NK-92 (cell line): ENCODE results near the gene PDCD1.
"Not testable (repeated sequence)": the region's sequence is repeated elsewhere in the genome, so short reads cannot be mapped to it uniquely, and the experiment has no call there.

Experiments used
- DNase-seq: peaks from one replicate; lab custom pipeline; 2025; ENCODE audit not compliant: unreplicated experiment; lab: John Stamatoyannopoulos, UW

The PDCD1 gene

GRCh38 chr2:241835611-241836010, 23.1 kb downstream of the PDCD1 start:
- DNase-seq, result no peak

DNA sequence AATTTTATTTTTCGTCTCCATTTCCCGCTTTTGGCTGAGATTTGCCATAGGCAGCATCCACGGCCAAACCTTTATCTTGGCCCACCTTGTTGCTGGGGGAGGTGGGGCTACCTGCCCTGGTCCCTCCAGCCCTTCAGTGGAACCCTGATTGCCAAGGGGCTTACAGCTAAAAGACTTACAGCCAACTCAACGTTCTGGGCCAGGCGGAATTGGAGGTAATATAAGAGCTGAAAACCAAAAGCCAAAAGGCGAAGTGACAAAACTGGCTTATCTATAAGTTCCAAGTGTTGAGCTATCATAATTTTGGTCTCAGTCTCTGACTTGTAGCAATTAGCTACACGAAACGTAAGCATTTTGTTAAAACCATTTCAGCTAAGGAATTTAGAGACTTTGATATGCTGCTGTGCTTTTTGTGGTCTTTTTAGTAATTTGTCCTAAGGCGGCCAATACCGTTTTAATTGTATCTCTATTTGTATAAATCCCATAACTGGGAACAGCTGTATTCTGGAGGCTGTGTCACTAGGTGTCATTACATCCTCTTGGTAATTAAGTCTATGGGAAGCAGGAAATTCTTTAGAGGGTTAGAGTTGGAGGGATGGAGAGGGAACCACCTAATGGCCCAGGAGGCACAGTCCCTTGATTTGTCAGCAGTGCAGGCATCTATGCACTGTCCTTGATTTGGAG, 24.0 kb downstream of the PDCD1 start:
- no peak for DNase-seq

- DNase-seq, result not testable (repeated sequence)
Measured at GRCh38 chr2:241833756-241834526, 24.8 kb downstream of the PDCD1 start.

- no peak for DNase-seq
Measured at GRCh38 chr2:241833101-241833663, 25.5 kb downstream of the PDCD1 start.

DNA sequence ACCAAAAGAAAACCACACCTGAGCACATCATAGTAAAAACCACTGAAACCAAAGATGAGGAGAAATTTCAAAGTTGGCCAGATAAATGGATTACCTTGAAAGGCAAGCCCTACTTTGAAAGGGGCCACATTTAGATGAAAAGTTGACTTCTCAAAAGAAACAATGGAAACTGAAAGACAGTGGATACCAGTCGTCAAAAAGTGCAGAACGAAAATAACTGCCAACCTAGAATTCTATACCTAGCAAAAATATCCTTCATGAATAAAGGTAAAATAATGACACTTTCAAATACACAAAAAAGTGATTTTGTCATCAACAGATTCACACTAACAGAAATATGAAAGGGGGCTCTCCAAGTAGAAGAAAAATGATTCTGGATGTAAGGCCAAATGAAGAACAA, 31.3 kb downstream of the PDCD1 start:
- DNase-seq, result no peak

DNA sequence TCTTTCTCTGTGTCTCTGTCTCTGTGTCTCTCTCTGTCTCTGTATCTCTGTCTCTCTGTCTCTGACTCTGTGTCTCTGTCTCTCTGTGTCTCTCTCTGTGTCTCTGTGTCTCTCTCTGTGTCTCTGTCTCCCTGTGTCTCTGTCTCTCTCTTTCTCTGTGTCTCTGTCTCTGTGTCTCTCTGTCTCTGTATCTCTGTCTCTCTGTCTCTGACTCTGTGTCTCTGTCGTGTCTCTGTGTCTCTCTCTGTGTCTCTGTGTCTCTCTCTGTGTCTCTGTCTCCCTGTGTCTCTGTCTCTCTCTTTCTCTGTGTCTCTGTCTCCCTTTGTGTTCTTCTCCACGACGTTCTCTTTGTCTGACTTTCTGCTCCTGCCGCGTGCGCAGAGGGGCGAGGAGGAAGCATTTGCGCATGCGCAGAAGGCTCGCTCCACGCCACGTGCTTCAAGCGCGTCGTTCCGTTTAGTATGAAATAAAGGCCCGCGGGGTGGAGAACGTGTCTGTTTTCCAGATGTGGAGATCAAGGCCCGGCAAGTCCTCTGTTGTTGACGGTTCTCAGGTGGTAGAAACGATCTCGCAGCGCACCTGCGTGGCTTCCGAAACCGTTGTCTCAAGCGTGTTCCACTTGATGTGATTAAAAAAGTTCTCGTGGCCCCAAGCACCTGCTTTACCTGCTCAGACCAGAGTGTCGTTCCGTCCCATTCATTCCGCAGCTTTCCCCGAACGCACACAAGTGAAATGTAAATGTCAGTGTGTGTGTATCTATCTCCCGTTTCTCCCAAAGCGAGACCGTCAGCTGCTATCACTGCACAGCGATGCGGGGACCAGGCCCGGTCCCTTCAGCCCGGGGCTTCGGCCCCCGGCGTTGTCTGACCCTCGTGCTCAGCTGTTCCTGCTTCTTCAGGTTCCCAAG, 34.9 kb downstream of the PDCD1 start:
- DNase-seq, result not testable (repeated sequence)

GRCh38 chr2:241822264-241822623, 36.5 kb downstream of the PDCD1 start:
- no peak for DNase-seq

GRCh38 chr2:241821460-241822263, 37.0 kb downstream of the PDCD1 start:
- no peak for DNase-seq

GRCh38 chr2:241820625-241821384, 37.9 kb downstream of the PDCD1 start:
- DNase-seq, result no peak

GRCh38 chr2:241819947-241820624, 38.6 kb downstream of the PDCD1 start:
- not testable (repeated sequence) for DNase-seq

DNA sequence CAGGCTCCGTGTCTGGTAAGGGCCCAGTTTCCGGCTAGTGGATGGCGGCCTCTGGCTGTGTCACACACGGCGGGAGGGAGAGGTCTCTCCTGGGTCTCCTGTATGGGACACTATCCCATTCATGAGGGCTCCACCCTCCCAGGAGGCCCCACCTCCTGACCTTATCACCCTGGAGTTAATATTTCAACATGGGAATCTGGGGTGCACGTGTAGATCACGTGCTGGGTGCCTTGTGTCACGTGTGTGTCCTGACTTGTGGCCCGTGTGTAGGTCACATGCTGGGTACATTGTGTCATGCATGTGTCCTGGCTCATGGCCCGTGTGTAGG, 39.8 kb downstream of the PDCD1 start:
- no peak for DNase-seq

DNA sequence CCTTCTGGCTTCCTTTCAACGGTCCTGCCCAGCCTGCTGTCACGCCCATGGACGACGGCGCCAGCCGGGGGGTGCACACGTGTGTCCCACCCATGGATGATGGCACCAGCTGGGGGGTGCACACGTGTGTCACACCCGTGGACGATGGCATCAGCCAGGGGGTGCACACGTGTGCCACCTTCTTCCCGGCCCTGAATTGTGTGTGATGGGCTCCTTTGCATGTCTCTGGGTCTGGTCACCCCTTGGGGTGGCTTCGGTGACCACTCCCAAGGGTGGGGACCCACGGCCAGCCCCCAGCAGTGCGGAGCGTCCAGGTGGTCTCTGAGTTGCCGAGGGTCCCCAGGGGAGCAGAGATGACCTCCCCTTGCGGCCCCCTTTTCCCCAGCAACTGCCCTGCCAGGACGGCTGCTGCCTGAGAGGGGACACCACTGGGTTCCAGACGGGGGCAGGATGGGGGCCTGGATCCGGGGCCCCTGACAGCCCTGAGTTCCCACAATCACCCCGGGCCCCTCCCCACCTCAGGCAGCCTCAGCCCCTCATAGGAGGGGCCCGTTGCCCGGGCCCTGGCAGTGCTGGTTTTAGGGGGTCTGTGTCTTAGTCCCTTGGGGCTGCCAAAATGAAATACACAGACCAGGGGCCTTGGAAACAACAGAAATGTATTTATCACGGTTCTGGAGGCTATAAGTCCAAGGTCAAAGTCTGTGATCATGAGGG, 40.3 kb downstream of the PDCD1 start:
- no peak for DNase-seq

- not testable (repeated sequence) for DNase-seq
Measured at GRCh38 chr2:241817821-241818215, 40.9 kb downstream of the PDCD1 start.

GRCh38 chr2:241817126-241817820, 41.4 kb downstream of the PDCD1 start:
- DNase-seq, result no peak

DNA sequence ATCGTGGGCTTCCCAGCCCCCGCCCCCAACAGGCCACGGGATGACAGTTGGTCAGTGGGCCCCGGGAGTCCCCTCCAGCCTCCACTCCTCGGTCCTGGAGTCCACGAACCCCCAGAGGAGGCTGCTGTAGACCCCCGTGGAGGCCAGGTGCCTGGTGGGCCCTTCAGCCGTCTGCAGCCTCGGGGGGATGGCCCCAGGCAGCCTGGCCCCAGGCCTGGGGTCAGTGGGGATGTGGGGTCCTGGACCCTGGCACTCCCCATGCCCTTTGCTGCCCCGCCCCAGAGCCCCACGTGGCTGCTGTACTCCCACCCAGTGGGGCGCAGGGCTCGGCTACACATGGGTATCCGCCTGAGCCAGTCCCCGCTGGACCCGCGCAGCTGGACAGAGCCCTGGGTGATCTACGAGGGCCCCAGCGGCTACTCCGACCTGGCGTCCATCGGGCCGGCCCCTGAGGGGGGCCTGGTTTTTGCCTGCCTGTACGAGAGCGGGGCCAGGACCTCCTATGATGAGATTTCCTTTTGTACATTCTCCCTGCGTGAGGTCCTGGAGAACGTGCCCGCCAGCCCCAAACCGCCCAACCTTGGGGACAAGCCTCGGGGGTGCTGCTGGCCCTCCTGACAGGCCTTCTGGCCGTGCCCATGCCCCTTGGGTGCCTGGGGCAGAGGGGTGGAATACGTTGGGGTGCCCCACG, 42.1 kb downstream of the PDCD1 start:
- no peak for DNase-seq

DNA sequence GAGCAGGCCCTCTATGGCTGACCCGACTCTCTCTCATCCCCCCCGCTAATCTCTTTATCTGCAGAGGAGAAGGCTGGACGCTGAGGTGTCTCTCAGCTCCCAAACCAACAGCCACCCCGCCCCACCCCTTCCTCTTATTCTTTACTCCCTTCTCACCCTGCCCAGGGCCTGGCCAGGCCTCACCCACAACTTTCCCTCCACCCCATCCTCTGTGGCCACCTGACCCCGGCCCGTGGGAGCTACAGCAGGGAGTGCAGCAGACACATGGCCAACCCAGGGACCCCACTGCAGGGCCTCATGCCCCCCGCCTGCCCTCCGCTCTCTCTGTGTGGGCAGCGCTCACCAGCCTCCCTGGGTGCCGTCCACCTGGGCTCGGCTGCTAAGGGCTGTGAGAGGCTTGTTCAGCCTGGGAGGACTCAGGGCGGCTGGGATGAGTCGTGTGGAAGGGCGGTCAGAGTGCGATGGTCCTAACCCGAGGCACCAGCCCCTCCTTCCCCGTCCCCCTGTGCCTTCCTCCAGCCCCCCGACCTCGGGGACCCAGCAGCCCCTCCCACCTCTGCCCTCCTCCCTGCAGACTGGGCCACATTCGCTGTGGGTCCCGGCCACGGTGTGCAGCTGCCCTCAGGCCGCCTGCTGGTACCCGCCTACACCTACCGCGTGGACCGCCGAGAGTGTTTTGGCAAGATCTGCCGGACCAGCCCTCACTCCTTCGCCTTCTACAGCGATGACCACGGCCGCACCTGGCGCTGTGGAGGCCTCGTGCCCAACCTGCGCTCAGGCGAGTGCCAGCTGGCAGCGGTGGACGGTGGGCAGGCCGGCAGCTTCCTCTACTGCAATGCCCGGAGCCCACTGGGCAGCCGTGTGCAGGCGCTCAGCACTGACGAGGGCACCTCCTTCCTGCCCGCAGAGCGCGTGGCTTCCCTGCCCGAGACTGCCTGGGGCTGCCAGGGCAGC, 42.9 kb downstream of the PDCD1 start:
- DNase-seq, result no peak
